C4-2B (cell line): ENCODE measurements around the gene TPCN1.

Experiments used
- H3K27ac ChIP-seq: fragments of 450-650 bp; 2 replicates; pipeline ENCODE4 v1.5.1; 2017
- CTCF ChIP-seq: fragments of 450-650 bp; conservative IDR thresholded peaks from 2 replicates; pipeline ENCODE4 v1.5.1; 2017; ENCODE audit warnings: mild to moderate bottlenecking
- ZFX ChIP-seq: fragments of 450-650 bp; IDR thresholded peaks from 2 replicates; pipeline ENCODE4 v1.6.1; 2017

The TPCN1 gene

GRCh38 chr12:113246478-113247122 is 25.3 kb downstream of the TPCN1 start:
- TF ChIP-seq CTCF (no peak), ZFX (no peak)
- H3K27ac ChIP-seq = peak overlapping the region; percentile 77

GRCh38 chr12:113247123-113248050 is 26.1 kb downstream of the TPCN1 start:
- H3K27ac ChIP-seq = peak overlapping the region; percentile 77
- TF ChIP-seq ZFX (no peak), CTCF (no peak)

DNA sequence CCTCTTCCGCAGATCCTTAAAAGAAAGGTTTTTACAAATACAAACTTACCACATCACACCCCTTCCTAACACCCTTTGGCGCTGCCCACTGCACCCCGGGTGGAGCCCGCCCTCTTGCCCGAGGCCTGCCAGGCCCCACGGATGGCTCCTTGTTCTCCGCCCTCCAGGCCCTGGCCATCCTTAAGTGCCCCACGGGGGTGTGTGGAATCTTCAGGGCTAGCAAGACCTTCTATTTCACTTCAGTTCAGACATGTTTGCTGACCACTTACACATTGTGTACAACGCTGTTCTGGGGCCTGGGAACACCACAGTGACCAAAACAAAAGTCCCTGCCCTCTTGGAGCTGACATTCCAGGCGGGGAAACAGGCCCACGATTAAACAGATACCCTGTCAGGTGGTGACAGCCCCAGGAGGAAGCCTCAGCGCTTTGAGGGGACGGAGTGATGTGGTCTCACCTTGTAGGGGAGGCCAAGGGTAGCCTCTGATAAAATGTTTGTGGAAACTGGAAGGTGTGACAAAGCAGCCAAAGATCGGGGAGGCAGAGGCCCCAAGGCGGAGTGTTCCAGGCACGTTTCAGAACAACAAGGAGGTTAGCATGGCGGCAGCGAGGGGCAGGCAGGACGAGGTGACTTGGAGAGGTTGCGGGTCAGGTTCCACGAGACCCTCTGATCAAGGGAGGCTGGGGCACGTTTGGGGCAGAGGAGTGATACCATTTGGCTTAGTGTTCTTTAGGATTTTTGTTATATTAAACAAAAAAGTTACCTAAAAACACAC is 27.0 kb downstream of the TPCN1 start:
- no peak overlapping the region for H3K27ac ChIP-seq
- TF ChIP-seq ZFX (no peak), CTCF (no peak)

DNA sequence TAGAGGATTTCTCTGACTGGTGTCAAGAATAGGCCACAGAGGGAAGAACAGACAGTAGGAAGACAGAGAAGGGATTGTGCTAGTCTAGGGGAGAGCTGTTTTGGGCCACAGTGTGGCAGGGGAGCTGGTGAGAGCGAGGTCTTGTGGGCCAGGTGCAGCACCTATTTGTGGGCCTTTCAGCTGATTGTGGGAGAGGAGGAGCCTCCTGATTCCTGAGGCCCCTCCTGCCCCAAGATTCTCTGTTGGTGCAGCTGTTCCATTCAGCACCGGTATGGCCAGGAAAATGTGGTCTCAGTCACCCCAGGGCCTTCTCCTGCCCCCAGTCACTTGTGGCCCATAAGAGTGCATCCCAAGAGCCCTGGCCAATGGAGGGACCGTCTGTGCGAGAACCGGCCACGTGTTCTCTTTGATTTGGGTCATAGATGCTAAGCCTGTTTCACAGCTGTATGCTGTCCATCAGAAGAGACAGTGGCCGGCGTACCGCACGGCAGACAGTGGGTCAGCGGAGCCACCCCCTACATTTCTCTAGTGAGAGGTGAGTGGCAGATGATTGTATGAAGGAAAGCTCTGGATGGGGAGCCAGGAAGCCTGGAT is 27.7 kb downstream of the TPCN1 start:
- TF ChIP-seq ZFX = no peak
- no peak for TF ChIP-seq CTCF
- H3K27ac ChIP-seq = no peak overlapping the region

DNA sequence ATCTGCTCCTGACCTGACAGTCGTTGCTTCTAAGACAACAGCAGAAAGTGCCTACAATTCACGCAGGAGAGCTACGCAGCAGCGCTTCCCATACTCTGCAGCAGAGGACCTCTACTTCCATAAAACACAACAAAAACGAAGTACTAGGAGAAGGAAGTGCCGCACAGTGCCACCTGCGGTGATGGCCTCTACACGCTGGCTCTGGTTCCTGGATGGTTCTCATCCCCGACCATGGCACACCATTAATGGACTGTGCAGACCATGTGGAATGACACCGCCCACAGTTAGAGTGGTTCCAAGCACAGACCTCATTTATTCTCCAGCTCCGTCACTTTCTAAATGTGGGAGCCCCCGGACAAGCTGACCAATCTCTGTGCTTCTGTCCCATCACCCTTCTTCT is 28.3 kb downstream of the TPCN1 start:
- no peak overlapping the region for H3K27ac ChIP-seq
- TF ChIP-seq CTCF = no peak
- no peak for TF ChIP-seq ZFX

DNA sequence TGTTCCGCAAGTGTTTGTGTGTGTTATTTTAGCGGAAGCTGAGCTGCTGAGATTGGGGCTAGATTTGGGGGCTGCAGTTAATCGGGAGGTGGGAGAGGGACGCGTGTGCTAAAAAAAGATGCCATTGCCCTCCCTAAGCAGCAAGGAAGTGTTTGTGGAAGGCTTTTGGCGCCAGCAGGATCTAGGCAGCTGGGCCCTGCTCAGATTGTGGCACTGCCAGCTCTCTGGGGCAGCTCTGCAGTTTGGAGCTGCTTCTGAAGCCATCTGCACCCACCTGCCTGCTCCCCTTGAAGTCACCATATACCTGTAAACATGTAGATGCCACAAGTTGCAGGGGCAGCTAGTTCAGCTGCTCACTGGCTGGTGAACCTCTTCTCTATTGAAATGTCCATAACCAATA is 28.8 kb downstream of the TPCN1 start:
- TF ChIP-seq CTCF = no peak
- TF ChIP-seq ZFX = no peak
- no peak overlapping the region for H3K27ac ChIP-seq
